KOPT-K1 (cell line): ENCODE results near the gene ZRANB3.

Experiments used
- H3K27ac ChIP-seq: fragments of 200-600 bp; sonication (generic); 2 replicates; pipeline ENCODE4 v1.5.1; 2016; ENCODE audit warnings: antibody characterized with exemption, mild to moderate bottlenecking, low read depth, low read length; ENCODE audit not compliant: poor library complexity, severe bottlenecking
- H3K36me3 ChIP-seq: fragments of 200-600 bp; sonication (generic); 2 replicates; pipeline ENCODE4 v1.5.1; 2017; ENCODE audit warnings: antibody characterized with exemption, mild to moderate bottlenecking, low read length, moderate library complexity; ENCODE audit not compliant: insufficient read depth
- H3K9me3 ChIP-seq: fragments of 200-600 bp; sonication (generic); 2 replicates; pipeline ENCODE4 v1.5.1; 2017; ENCODE audit warnings: antibody characterized with exemption, low read length, mild to moderate bottlenecking; ENCODE audit not compliant: insufficient read depth, poor library complexity, severe bottlenecking

The ZRANB3 gene

DNA sequence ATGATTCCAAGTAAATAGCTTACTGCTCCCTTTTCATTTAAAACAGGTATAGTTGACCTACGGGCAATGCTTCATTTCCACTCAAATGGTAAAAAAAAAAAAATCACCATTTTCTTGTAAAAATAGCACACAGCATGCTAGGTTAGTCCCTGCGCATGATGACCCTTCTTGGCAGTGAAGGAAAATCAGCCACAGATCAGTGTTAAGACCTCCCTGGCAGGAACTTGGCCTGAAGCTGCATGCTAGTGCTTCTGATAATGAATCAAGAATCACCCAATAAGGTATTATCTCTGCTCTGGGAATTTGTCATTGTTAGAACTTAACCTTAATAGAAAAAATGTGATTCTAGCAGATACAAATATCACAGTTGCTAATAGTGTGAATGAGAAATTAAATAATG is 312.6 kb downstream of the ZRANB3 start:
- Histone ChIP-seq H3K27ac (no peak overlapping the region), H3K9me3 (no peaks in the 10 kb centered on the region), H3K36me3 (peaks cover 4% of the 10 kb centered on the region; the same call in 1 of the 2 replicates)

DNA sequence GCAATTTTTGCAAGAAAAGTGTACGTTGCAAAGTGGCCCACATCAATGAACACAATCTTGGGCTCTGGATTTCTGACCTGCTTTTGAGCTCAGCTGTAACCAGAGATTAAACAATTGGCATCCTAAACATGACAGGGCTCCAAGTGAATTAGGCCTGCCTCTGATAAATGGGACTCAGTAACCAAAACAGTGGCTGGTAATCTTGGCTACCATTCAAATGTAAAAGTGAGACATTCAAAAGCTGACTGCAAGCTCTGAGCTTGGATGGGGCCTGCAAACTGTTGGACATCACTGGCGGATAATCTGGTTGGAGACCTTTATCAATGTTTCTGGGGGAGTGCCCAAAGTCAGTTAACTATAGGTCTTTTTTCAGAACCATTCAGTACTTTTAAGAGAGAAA is 318.3 kb downstream of the ZRANB3 start:
- no peaks in the 10 kb centered on the region for H3K9me3 ChIP-seq
- H3K27ac ChIP-seq: no peak overlapping the region
- peaks cover 4% of the 10 kb centered on the region; the same call in 1 of the 2 replicates for H3K36me3 ChIP-seq

DNA sequence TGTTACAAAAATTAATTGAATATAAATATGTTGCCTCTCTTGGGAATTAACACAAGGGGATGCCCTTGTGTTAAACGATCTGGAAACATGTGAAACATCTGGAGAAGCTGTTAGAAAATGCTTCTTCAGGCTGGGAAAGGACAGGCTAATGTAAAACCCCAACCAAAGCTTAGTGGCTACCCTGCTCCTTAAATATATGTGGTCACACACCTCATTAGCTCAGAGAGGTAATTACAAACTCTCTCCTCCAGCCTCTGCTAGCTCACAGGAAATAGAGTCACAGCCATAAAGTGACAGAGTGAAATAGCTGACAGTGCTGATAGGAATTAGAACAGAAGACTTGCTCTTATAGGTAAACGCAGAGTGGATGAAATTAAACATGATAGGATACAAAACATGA is 323.0 kb downstream of the ZRANB3 start:
- 0 out of 2 replicates have a peak, but pooled peaks cover 4% of the 10 kb centered on the region for H3K36me3 ChIP-seq
- no peak overlapping the region for H3K27ac ChIP-seq
- no peaks in the 10 kb centered on the region for H3K9me3 ChIP-seq

DNA sequence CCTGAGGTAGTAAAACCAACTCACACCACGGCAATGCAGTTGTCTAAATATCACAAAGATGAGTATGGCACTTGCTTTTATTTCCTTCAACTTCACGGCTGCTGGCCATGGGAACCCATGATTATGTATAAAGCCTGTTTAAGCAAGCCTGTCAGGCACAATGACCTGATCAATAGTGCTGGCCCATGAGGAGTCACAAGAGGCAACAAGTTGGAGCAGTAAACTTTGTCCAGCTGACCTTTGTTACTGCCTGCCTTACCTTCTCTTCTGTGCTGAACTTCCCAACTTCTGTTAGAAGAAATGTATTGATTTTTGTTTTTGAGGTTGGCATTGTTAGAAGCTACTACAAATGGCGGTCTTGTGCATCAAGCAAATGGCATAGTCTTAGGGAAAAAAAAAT is 327.1 kb downstream of the ZRANB3 start:
- Histone ChIP-seq H3K27ac (no peak overlapping the region), H3K36me3 (0 out of 2 replicates have a peak, but pooled peaks cover 9% of the 10 kb centered on the region), H3K9me3 (no peaks in the 10 kb centered on the region)

DNA sequence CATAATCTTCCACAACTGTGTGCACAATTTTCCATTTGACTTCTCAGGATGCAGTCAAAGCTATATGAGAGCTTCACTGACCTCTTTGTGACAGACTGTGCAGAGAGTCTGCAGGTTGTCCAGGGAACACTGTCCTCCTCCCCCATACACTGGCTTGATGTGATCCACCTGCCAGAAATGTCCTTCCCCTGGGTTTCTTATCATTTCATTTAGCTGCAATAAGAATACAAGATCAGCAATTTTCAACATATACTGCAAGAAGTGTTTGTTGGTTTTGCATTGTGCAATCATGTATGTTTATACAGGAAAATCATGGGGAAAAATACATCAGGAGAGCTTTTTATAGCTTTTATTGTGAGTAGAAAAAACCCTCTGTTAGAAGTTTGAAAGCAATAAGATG is 328.3 kb downstream of the ZRANB3 start:
- Histone ChIP-seq H3K9me3 (no peaks in the 10 kb centered on the region), H3K36me3 (0 out of 2 replicates have a peak, but pooled peaks cover 9% of the 10 kb centered on the region), H3K27ac (no peak overlapping the region)

DNA sequence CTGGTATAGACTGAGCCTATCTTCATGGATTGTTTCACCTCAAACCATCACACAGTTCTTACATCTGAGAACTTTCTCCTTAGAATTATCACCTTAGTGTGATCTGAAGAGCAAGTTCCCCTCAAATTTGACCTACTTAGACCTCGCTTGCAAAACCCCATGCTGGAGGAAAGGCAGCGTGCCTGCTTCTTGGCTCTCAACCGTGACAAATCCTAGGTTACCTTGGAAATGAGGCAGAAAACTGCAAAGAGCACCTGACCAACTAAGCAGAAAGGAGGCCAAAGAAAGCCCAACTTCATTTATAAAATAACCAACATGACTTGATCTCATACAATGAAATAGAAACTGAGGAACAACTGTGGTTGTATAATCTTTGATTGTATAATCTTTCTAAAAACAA is 332.5 kb downstream of the ZRANB3 start:
- Histone ChIP-seq H3K9me3 (no peaks in the 10 kb centered on the region), H3K27ac (no peak overlapping the region), H3K36me3 (0 out of 2 replicates have a peak, but pooled peaks cover 6% of the 10 kb centered on the region)

DNA sequence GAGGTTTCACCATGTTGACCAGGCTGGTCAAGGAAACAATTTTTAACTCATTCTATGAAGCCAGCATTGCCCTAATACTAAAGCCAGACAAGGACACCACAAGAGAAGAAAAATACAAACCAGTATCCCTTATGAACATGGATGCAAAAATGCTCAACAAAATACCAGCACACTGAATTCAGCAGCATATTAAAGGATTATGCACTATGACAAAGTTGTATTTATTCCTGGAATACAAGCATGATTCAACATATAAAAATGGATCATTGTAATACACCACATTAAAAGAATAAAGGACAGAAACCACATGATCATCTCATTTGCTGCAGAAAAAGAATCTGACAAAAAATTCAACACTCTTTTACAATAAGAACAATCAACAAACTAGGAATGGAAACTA is 340.2 kb downstream of the ZRANB3 start:
- Histone ChIP-seq H3K27ac (no peak overlapping the region), H3K9me3 (peaks cover 13% of the 10 kb centered on the region), H3K36me3 (no peaks in the 10 kb centered on the region)

DNA sequence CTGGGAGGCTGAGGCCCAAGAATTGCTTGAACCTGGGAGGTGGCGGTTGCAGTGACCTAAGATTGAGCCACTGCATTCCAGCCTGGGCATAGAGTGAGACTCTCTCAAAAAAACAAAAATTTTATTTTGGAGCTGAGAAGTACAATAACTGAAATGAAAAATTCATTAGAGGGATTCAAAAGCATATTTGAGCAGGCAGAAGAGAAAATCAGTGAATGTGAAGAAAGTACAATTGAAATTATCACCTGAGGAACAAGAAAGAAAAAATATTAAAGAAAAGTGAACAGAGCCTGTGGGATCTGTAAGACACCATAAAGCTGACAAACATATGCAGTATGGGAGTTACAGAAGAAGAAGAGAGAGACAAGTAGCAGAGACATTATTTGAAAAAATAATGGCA is 341.9 kb downstream of the ZRANB3 start:
- Histone ChIP-seq H3K27ac (no peak overlapping the region), H3K9me3 (peaks cover 13% of the 10 kb centered on the region), H3K36me3 (no peaks in the 10 kb centered on the region)

DNA sequence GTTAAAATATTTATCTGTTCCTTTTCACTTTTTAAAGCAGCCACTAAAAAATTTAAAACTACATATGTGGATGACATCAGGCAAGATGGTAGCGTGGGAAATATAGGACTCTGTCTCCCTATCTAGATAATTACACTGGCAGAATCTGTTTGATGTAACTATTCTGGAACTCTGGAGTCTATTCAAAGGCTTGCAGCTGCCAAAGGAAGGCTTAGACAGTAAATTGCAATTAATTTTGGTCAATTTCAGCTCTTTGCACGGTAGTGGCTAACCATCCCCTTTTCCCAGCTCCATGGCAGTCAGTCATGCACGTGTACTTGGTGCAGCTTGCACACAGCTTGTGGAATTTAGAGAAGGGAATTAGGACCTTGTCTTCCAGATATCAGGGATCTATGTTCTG is 343.7 kb downstream of the ZRANB3 start:
- H3K9me3 ChIP-seq: peaks cover 9% of the 10 kb centered on the region
- H3K36me3 ChIP-seq: no peaks in the 10 kb centered on the region
- H3K27ac ChIP-seq: no peak overlapping the region

DNA sequence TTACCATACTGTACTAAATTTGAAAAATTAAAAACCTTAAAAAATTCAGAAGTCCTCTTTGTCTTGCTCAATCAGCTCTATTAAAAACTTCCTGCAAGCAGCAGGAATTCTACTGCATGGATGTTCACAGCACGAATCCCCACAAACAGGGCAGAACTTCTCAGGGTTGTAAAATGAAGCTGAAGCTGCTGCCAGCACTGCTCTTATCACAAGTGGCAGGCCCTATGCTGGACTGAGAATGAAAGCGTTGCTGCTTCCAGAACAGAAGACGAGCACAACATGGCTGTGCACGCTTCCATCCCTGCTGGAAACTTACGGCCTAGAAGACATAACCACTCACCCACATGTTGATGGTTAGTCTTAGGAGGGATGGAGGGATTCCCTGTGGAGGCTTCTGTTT is 345.0 kb downstream of the ZRANB3 start:
- H3K9me3 ChIP-seq: peaks cover 9% of the 10 kb centered on the region
- no peaks in the 10 kb centered on the region for H3K36me3 ChIP-seq
- no peak overlapping the region for H3K27ac ChIP-seq

DNA sequence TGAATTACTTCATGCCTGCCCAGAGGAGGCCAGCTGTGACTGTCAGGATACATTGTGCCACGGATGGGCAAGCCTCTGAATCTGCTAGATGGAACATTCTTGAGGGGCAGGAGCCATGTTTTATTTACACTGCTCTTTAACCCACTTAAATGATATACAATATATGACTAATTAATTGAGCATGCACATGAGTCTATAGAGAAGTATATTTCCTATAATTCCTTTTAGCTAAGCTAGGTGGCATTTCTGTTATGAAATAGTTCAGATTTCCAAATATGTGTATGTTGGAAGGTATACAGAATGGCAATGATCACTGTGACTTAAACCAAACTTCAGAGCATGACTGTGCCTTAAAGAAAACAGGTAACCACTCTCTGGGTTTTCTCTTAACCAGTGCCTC is 347.2 kb downstream of the ZRANB3 start:
- H3K27ac ChIP-seq: no peak overlapping the region
- no peaks in the 10 kb centered on the region for H3K9me3 ChIP-seq
- no peaks in the 10 kb centered on the region for H3K36me3 ChIP-seq

DNA sequence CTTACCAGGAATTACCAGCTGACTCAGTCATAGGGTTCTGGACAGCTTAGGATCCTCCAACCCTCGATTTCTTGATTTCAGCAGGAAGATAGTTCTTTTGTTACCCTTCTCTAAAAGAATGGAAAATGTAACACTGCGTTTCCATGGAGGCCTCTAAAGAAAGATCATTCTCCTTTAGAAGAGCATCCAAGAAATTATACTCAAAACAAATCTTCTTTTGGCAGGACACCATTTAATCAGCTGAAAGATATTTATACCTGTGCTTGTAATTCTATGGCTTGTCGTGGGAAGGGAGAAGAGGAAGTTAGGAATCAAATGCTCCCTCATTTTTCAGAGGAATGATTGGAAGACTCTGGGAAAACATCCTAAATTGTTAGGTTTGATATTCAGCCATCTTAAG is 348.4 kb downstream of the ZRANB3 start:
- Histone ChIP-seq H3K27ac (no peak overlapping the region), H3K36me3 (no peaks in the 10 kb centered on the region), H3K9me3 (no peaks in the 10 kb centered on the region)

DNA sequence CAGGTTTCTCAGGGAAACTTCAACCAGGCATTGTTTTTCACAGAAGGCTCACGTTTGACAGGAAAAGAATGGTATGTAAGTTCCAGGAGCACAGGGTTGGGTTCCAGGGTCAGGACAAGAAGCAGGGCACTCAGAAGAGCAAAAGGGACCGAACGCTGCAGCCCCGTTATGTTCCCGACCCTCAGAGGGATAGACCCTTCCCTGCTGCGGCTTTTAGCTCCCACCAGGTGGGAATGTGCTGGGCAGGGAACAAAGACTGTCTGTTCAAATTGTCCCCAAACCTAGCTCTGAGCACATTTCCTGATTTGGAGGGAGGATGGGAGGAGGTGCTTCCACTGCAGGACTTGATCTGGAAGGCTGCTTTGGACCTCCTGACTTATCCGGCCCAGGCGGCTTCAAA is 348.8 kb downstream of the ZRANB3 start:
- Histone ChIP-seq H3K9me3 (peaks cover 3% of the 10 kb centered on the region), H3K27ac (no peak overlapping the region), H3K36me3 (0 out of 2 replicates have a peak, but pooled peaks cover 1% of the 10 kb centered on the region)

DNA sequence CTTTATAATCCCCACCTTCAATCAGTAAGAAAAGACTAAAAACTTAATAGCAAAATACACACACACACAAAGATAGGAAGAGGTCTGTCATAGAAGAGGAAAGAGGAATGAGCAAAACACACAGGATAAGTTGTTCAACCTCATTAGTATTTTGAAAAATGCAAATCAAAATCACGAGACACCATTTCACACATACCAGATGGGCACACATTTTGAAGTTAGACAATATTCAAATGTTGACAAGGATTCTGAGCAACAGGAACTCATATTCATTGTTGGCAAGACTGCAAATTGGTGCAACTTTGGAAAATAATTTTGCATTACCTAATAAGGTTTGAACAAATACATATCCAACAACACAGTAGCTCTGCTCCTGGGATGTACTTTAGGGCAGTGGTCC is 351.3 kb downstream of the ZRANB3 start:
- Histone ChIP-seq H3K9me3 (peaks cover 17% of the 10 kb centered on the region), H3K27ac (no peak overlapping the region), H3K36me3 (peaks cover 7% of the 10 kb centered on the region; the same call in 1 of the 2 replicates)

DNA sequence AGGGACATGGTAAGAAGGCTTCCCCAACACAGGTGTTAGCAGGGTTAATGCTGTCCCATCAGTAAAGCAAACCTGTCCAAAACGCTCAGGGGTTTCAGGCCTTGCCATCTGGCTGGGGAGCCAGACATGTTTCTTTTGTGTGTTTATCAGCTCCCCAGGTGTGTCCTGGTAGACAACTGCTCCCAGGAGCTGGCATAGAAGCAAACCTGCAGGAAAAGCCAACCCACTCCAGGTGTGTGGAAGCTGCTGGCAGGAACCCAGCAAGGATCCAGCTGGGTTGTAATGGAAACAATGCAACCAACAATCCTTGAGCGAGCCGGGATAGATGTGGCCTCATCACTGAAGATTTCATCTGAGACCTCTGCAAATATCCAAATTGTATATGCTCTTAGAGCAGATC is 355.8 kb downstream of the ZRANB3 start:
- Histone ChIP-seq H3K9me3 (peaks cover 17% of the 10 kb centered on the region), H3K36me3 (peaks cover 7% of the 10 kb centered on the region; the same call in 1 of the 2 replicates), H3K27ac (no peak overlapping the region)

DNA sequence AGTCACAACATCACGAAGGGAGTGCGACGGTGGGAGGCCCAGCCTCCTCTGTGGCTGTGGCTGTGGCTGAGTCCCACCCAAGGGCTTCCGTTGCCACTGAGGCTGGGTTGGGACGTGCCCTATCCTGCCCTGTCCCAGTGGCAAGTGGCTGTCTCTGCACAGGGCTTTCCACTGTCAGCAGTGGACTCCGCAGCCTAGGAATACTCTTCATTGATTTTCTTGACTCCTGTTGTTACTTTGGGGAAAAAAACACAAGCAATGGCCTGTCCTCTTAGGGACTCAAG is 356.3 kb downstream of the ZRANB3 start:
- Histone ChIP-seq H3K27ac (no peak overlapping the region), H3K9me3 (peaks cover 17% of the 10 kb centered on the region), H3K36me3 (peaks cover 7% of the 10 kb centered on the region; the same call in 1 of the 2 replicates)
